WTC11 (cell line): ENCODE results near the gene RHBDL1. TPM values are rescaled to one million over a fixed set of nuclear protein-coding genes. Genes with fewer than 3 reads are reported as not detected.
A peak's percentile ranks its signal among the peaks of the same experiment; 100 is the strongest.

ENCODE experiments used
- ATAC-seq: fragments of 200-7000 bp; cut with Tn5 transposase; 2 replicates; pipeline ENCODE4 v1.10.0; 2021; ENCODE audit warnings: mild to moderate bottlenecking, moderate library complexity
- CTCF ChIA-PET: fragments of 300-600 bp; sonication (Branson Sonifier 250); formaldehyde crosslinking; loops from one replicate; lab custom pipeline; 2021; ENCODE audit warnings: antibody characterized with exemption; lab: Charles Lee
- POLR2A ChIA-PET: fragments of 350-600 bp; sonication (Branson Sonifier 250); formaldehyde crosslinking; loops from one replicate; lab custom pipeline; 2021; ENCODE audit warnings: antibody characterized with exemption; lab: Charles Lee
- DNase-seq: peaks from one replicate; pipeline ENCODE4 v3.0.0; 2021; ENCODE audit warnings: low spot score
- H3K27ac Mint-ChIP-seq: 2 replicates; pipeline ENCODE4 v1.8.0; 2021; ENCODE audit warnings: mixed read lengths
- H3K27me3 Mint-ChIP-seq: 2 replicates; pipeline ENCODE4 v1.8.0; 2021; ENCODE audit warnings: low read depth, mild to moderate bottlenecking, moderate library complexity, mixed read lengths
- H3K36me3 Mint-ChIP-seq: 2 replicates; pipeline ENCODE4 v1.8.0; 2021; ENCODE audit warnings: mixed read lengths
- H3K4me1 Mint-ChIP-seq: 2 replicates; pipeline ENCODE4 v1.8.0; 2022; ENCODE audit warnings: mixed read lengths
- H3K4me3 Mint-ChIP-seq: 2 replicates; pipeline ENCODE4 v1.8.0; 2021; ENCODE audit warnings: mild to moderate bottlenecking, moderate library complexity, mixed read lengths
- H3K9me3 Mint-ChIP-seq: 2 replicates; pipeline ENCODE4 v1.8.0; 2021; ENCODE audit warnings: mixed read lengths
- CREM ChIP-seq: sonication (generic); formaldehyde crosslinking; IDR thresholded peaks from 2 replicates; pipeline ENCODE4 v1.8.1; 2022; ENCODE audit warnings: mild to moderate bottlenecking, missing genetic modification reagents, moderate library complexity
- ELF4 ChIP-seq: sonication (generic); formaldehyde crosslinking; IDR thresholded peaks from 2 replicates; pipeline ENCODE4 v1.8.1; 2022; ENCODE audit warnings: low read depth, mild to moderate bottlenecking, moderate library complexity, missing genetic modification reagents
- ERG ChIP-seq: fragments of 250-450 bp; sonication (Bioruptor Pico); IDR thresholded peaks from 2 replicates; pipeline ENCODE4 v1.8.0; 2021; ENCODE audit warnings: mild to moderate bottlenecking
- FOXP1 ChIP-seq: sonication (generic); formaldehyde crosslinking; IDR thresholded peaks from 2 replicates; pipeline ENCODE4 v1.8.0; 2022; ENCODE audit warnings: missing genetic modification reagents, mild to moderate bottlenecking, moderate library complexity, borderline replicate concordance
- GRHL2 ChIP-seq: fragments of 250-450 bp; sonication (Bioruptor Pico); IDR thresholded peaks from 2 replicates; pipeline ENCODE4 v1.8.0; 2022; ENCODE audit warnings: mild to moderate bottlenecking, moderate library complexity; ENCODE audit not compliant: insufficient replicate concordance, severe bottlenecking
- JAZF1 ChIP-seq: fragments of 250-450 bp; sonication (Bioruptor Pico); IDR thresholded peaks from 2 replicates; pipeline ENCODE4 v1.9.0; 2021; ENCODE audit warnings: moderate library complexity, mild to moderate bottlenecking, inconsistent platforms
- JUN ChIP-seq: sonication (generic); formaldehyde crosslinking; IDR thresholded peaks from 2 replicates; pipeline ENCODE4 v1.8.0; 2023; ENCODE audit warnings: mild to moderate bottlenecking, missing genetic modification reagents
- MXD4 ChIP-seq: fragments of 250-450 bp; sonication (Bioruptor Pico); IDR thresholded peaks from 2 replicates; pipeline ENCODE4 v1.8.0; 2021; ENCODE audit warnings: mild to moderate bottlenecking, moderate library complexity, borderline replicate concordance
- NFATC4 ChIP-seq: fragments of 250-450 bp; sonication (Bioruptor Pico); IDR thresholded peaks from 2 replicates; pipeline ENCODE4 v1.9.0; 2021; ENCODE audit warnings: mild to moderate bottlenecking
- OVOL2 ChIP-seq: fragments of 250-450 bp; sonication (Bioruptor Pico); IDR thresholded peaks from 2 replicates; pipeline ENCODE4 v1.9.0; 2021; ENCODE audit warnings: mild to moderate bottlenecking, borderline replicate concordance
- RELA ChIP-seq: sonication (generic); formaldehyde crosslinking; IDR thresholded peaks from 2 replicates; pipeline ENCODE4 v1.8.1; 2022; ENCODE audit warnings: missing genetic modification reagents, mild to moderate bottlenecking, borderline replicate concordance
- ZBTB21 ChIP-seq: sonication (generic); formaldehyde crosslinking; IDR thresholded peaks from 2 replicates; pipeline ENCODE4 v1.8.1; 2023; ENCODE audit warnings: mild to moderate bottlenecking, missing genetic modification reagents, borderline replicate concordance
- ZNF121 ChIP-seq: sonication (generic); formaldehyde crosslinking; IDR thresholded peaks from 2 replicates; pipeline ENCODE4 v1.8.0; 2023; ENCODE audit warnings: missing genetic modification reagents
- ZNF138 ChIP-seq: sonication (generic); formaldehyde crosslinking; conservative IDR thresholded peaks from 2 replicates; pipeline ENCODE4 v1.8.1; 2022; ENCODE audit warnings: mild to moderate bottlenecking, moderate library complexity, missing genetic modification reagents
- ZNF232 ChIP-seq: sonication (generic); formaldehyde crosslinking; IDR thresholded peaks from 2 replicates; pipeline ENCODE4 v1.8.0; 2022; ENCODE audit warnings: mild to moderate bottlenecking, missing genetic modification reagents
- ZNF263 ChIP-seq: sonication (generic); formaldehyde crosslinking; IDR thresholded peaks from 2 replicates; pipeline ENCODE4 v1.8.1; 2022; ENCODE audit warnings: low read depth, mild to moderate bottlenecking, moderate library complexity, missing genetic modification reagents
- total RNA-seq: library from RNA; stranded (reverse); gene quantifications from 3 replicates; pipeline ENCODE4 v1.2.3, GENCODE V29; 2021
- TF ChIP-seq, protein P1 (sequence below): sonication (generic); formaldehyde crosslinking; IDR thresholded peaks from 2 replicates; pipeline ENCODE4 v1.8.1; 2023; ENCODE audit warnings: mild to moderate bottlenecking, missing genetic modification reagents, moderate library complexity
- TF ChIP-seq, protein P2 (sequence below): sonication (generic); formaldehyde crosslinking; IDR thresholded peaks from 2 replicates; pipeline ENCODE4 v1.8.1; 2022; ENCODE audit warnings: low read depth, missing genetic modification reagents, borderline replicate concordance
- TF ChIP-seq, protein P3 (sequence below): sonication (generic); formaldehyde crosslinking; IDR thresholded peaks from 2 replicates; pipeline ENCODE4 v1.8.1; 2022; ENCODE audit warnings: missing genetic modification reagents, borderline replicate concordance
- TF ChIP-seq, protein P4 (sequence below): sonication (generic); formaldehyde crosslinking; IDR thresholded peaks from 2 replicates; pipeline ENCODE4 v1.8.0; 2022; ENCODE audit warnings: mild to moderate bottlenecking, missing genetic modification reagents
- TF ChIP-seq, protein P5 (sequence below): sonication (generic); formaldehyde crosslinking; IDR thresholded peaks from 2 replicates; pipeline ENCODE4 v1.8.1; 2022; ENCODE audit warnings: mild to moderate bottlenecking, moderate library complexity, missing genetic modification reagents

The RHBDL1 gene
- total RNA-seq, 1 experiment from 2014 or later: 8.2 TPM

DNA sequence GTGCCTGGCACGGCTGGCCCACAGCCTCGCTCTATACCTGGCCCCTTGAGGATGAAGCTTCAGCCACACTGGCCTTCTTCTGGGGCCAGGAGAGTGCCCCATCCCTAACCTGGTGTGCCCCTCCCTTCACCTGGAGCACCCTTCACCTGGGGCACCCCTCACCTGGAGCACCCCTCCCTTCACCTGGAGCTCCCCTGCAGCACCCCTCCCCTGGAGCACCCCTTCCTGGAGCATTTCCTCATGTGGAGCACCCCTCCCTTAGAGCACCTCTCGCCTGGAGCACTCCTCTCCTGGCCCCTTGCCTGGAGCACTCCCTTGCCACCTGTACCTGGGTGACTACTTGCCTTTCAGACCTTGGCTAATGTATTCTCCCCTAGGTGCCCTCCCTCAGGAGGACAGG lies 32.5 kb downstream of the RHBDL1 start:
- TF ChIP-seq NFATC4 (no peak), ZNF263 (peak; percentile 59; the same call in 1 of the 2 replicates), ERG (CRISPR knock-in tag) (no peak)
- POLR2A ChIA-PET: no interaction called here
- H3K27me3 Mint-ChIP-seq: peaks cover 67% of the 10 kb centered on the region
- DNase-seq: no peak
- no peak overlapping the region for H3K27ac Mint-ChIP-seq
- ATAC-seq: no peak
- H3K9me3 Mint-ChIP-seq: no peaks in the 10 kb centered on the region
- CTCF ChIA-PET: interaction anchor here (0.6 to 3.4 kb wide), 7 partner anchors 12 to 80 kb away, joined by 3 to 23 read pairs (median 7); partner anchors contain the start of genes ANTKMT, CHTF18, CIAO3 and RPUSD1
- no peaks in the 10 kb centered on the region for H3K36me3 Mint-ChIP-seq
- H3K4me1 Mint-ChIP-seq: no peaks in the 10 kb centered on the region; the same call in 1 of the 2 replicates
- H3K4me3 Mint-ChIP-seq: no peak overlapping the region

DNA sequence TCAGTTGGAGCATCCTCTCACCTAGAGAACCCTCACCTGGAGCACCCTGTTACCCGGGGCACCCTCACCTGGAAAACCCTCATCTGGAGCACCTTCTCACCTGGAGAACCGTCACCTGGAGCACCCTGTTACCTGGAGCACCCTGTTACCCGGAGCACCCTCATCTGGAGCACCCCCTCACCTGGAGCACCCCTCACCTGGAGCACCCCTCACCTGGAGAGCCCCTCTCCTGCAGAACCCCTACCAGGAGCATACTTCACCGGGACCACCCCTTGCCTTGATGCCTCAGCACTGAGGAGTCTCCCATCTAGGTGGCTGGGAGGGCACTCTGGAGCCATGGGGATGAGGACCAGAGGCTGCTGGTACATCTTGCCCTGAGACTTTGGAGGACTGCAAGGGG lies 33.5 kb downstream of the RHBDL1 start:
- no peaks in the 10 kb centered on the region; the same call in 1 of the 2 replicates for H3K4me1 Mint-ChIP-seq
- CTCF ChIA-PET: interaction anchor here (1.0 to 3.4 kb wide), 8 partner anchors 11 to 79 kb away, joined by 3 to 23 read pairs (median 8); partner anchors contain the start of genes ANTKMT, CHTF18, CIAO3 and RHBDL1
- no peak for ATAC-seq

GRCh38 chr16:709566-710499 lies 34.4 kb downstream of the RHBDL1 start:
- CTCF ChIA-PET: interaction anchor here (0.7 to 8.8 kb wide), 13 partner anchors 11 to 348 kb away, joined by 3 to 90 read pairs (median 7); partner anchors contain the start of genes ANTKMT, CCDC78, CHTF18 and CIAO3
- no peak overlapping the region for H3K27ac Mint-ChIP-seq
- peaks cover 61% of the 10 kb centered on the region for H3K27me3 Mint-ChIP-seq
- H3K36me3 Mint-ChIP-seq: no peaks in the 10 kb centered on the region
- no peaks in the 10 kb centered on the region for H3K9me3 Mint-ChIP-seq
- no peak for ATAC-seq
- DNase-seq: peak; percentile 69
- POLR2A ChIA-PET: interaction anchor here (0.6 to 1.5 kb wide), 2 partner anchors 10 to 39 kb away, joined by 3 read pairs; no protein-coding TSS in a partner anchor
- no peak overlapping the region for H3K4me3 Mint-ChIP-seq
- no peaks in the 10 kb centered on the region; the same call in 1 of the 2 replicates for H3K4me1 Mint-ChIP-seq
- TF ChIP-seq, protein P1, sequence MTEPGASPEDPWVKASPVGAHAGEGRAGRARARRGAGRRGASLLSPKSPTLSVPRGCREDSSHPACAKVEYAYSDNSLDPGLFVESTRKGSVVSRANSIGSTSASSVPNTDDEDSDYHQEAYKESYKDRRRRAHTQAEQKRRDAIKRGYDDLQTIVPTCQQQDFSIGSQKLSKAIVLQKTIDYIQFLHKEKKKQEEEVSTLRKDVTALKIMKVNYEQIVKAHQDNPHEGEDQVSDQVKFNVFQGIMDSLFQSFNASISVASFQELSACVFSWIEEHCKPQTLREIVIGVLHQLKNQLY (CRISPR knock-in tag): no peak
- TF ChIP-seq, protein P2, sequence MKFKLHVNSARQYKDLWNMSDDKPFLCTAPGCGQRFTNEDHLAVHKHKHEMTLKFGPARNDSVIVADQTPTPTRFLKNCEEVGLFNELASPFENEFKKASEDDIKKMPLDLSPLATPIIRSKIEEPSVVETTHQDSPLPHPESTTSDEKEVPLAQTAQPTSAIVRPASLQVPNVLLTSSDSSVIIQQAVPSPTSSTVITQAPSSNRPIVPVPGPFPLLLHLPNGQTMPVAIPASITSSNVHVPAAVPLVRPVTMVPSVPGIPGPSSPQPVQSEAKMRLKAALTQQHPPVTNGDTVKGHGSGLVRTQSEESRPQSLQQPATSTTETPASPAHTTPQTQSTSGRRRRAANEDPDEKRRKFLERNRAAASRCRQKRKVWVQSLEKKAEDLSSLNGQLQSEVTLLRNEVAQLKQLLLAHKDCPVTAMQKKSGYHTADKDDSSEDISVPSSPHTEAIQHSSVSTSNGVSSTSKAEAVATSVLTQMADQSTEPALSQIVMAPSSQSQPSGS: no peak
- TF ChIP-seq ZNF232 (CRISPR knock-in tag): no peak
- TF ChIP-seq ZBTB21 (CRISPR knock-in tag): no peak
- TF ChIP-seq MXD4 (CRISPR knock-in tag): no peak
- no peak for TF ChIP-seq CREM (CRISPR knock-in tag)
- TF ChIP-seq JAZF1: no peak
- no peak for TF ChIP-seq RELA (CRISPR knock-in tag)
- TF ChIP-seq, protein P3, sequence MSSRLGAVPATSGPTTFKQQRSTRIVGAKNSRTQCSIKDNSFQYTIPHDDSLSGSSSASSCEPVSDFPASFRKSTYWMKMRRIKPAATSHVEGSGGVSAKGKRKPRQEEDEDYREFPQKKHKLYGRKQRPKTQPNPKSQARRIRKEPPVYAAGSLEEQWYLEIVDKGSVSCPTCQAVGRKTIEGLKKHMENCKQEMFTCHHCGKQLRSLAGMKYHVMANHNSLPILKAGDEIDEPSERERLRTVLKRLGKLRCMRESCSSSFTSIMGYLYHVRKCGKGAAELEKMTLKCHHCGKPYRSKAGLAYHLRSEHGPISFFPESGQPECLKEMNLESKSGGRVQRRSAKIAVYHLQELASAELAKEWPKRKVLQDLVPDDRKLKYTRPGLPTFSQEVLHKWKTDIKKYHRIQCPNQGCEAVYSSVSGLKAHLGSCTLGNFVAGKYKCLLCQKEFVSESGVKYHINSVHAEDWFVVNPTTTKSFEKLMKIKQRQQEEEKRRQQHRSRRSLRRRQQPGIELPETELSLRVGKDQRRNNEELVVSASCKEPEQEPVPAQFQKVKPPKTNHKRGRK: no peak
- TF ChIP-seq, protein P4, sequence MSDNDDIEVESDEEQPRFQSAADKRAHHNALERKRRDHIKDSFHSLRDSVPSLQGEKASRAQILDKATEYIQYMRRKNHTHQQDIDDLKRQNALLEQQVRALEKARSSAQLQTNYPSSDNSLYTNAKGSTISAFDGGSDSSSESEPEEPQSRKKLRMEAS (CRISPR knock-in tag): no peak
- no peak for TF ChIP-seq JUN
- TF ChIP-seq, protein P5, sequence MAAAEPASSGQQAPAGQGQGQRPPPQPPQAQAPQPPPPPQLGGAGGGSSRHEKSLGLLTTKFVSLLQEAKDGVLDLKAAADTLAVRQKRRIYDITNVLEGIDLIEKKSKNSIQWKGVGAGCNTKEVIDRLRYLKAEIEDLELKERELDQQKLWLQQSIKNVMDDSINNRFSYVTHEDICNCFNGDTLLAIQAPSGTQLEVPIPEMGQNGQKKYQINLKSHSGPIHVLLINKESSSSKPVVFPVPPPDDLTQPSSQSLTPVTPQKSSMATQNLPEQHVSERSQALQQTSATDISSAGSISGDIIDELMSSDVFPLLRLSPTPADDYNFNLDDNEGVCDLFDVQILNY (CRISPR knock-in tag): no peak
- no peak for TF ChIP-seq OVOL2 (CRISPR knock-in tag)
- TF ChIP-seq ELF4 (CRISPR knock-in tag): no peak
- no peak for TF ChIP-seq ZNF138 (CRISPR knock-in tag)
- no peak for TF ChIP-seq GRHL2 (CRISPR knock-in tag)
- TF ChIP-seq ZNF121 (CRISPR knock-in tag): no peak

More for the DNA sequence above, 33.5 kb downstream of the RHBDL1 start:
- no peaks in the 10 kb centered on the region for H3K9me3 Mint-ChIP-seq
- DNase-seq: no peak
- H3K4me3 Mint-ChIP-seq: no peak overlapping the region
- TF ChIP-seq FOXP1 (no peak), ZNF263 (peak; percentile 63; the same call in 1 of the 2 replicates)
- TF ChIP-seq, all 79 proteins: peak for 1
- no peak overlapping the region for H3K27ac Mint-ChIP-seq
- H3K27me3 Mint-ChIP-seq: peaks cover 63% of the 10 kb centered on the region
- POLR2A ChIA-PET: interaction anchor here (0.6 to 1.5 kb wide), 2 partner anchors 11 to 40 kb away, joined by 3 read pairs; no protein-coding TSS in a partner anchor
- H3K36me3 Mint-ChIP-seq: no peaks in the 10 kb centered on the region
